ENCODE data around the gene LILRA6. TPM values are rescaled to one million over a fixed set of nuclear protein-coding genes. Genes with fewer than 3 reads are reported as not detected.
A peak's percentile ranks its signal among the peaks of the same experiment; 100 is the strongest.

The LILRA6 gene
- total RNA-seq, 4 donors from 2014 or later: 1.1 to 1.5 TPM; not detected in 2

- TF ChIP-seq POLR2A (IDR thresholded peaks at IDR 0.05): no peak
- TF ChIP-seq, protein P1, sequence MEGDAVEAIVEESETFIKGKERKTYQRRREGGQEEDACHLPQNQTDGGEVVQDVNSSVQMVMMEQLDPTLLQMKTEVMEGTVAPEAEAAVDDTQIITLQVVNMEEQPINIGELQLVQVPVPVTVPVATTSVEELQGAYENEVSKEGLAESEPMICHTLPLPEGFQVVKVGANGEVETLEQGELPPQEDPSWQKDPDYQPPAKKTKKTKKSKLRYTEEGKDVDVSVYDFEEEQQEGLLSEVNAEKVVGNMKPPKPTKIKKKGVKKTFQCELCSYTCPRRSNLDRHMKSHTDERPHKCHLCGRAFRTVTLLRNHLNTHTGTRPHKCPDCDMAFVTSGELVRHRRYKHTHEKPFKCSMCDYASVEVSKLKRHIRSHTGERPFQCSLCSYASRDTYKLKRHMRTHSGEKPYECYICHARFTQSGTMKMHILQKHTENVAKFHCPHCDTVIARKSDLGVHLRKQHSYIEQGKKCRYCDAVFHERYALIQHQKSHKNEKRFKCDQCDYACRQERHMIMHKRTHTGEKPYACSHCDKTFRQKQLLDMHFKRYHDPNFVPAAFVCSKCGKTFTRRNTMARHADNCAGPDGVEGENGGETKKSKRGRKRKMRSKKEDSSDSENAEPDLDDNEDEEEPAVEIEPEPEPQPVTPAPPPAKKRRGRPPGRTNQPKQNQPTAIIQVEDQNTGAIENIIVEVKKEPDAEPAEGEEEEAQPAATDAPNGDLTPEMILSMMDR (IDR thresholded peaks at IDR 0.05): no peak
- H3K27me3 ChIP-seq: no peaks in the 10 kb centered on the region
- peaks cover 0 to 32% (median 14%) of the 10 kb centered on the region in 4 donors for H3K4me1 ChIP-seq
- H3K36me3 ChIP-seq: peaks cover 0 to 29% (median 0%) of the 10 kb centered on the region in 3 donors
- H3K9me3 ChIP-seq: no peaks in the 10 kb centered on the region
- H3K4me3 ChIP-seq: peak overlapping the region; percentile 77 to 93 (median 91)
- no peak for DNase-seq
- H3K27ac ChIP-seq: peak overlapping the region; percentile 98 to 100 (median 99)
These were observed 50.7 kb downstream of the LILRA6 start for GRCh38 chr19:54191811-54192453.

GRCh38 chr19:54191011-54191810 lies 51.4 kb downstream of the LILRA6 start, which contains the start of gene TSEN34:
TSS of gene TSEN34 (plus strand) at chr19:54191308. CDS start at chr19:54191365, 57 bp downstream.
- no peaks in the 10 kb centered on the region for H3K9me3 ChIP-seq
- H3K27me3 ChIP-seq: no peaks in the 10 kb centered on the region
- peak; percentile 58 to 66 for TF ChIP-seq POLR2A (IDR thresholded peaks at IDR 0.05)
- TF ChIP-seq, protein P1 (IDR thresholded peaks at IDR 0.05): peak in 1 of 6 experiments; percentile 12
- peak within 1 kb of the TSS; percentile 77 to 93 (median 91) for H3K4me3 ChIP-seq
- H3K4me1 ChIP-seq: peaks cover 0 to 32% (median 14%) of the 10 kb centered on the region in 4 donors
- peaks cover 0 to 29% (median 0%) of the 10 kb centered on the region in 3 donors for H3K36me3 ChIP-seq
- peak within 1 kb of the TSS; percentile 98 to 100 (median 99) for H3K27ac ChIP-seq
- DNase-seq: peak; percentile 90 to 95 (median 92)

- Histone ChIP-seq H3K9me3 (no peaks in the 10 kb centered on the region), H3K36me3 (peaks cover 0 to 29% (median 0%) of the 10 kb centered on the region in 3 donors), H3K27ac (peak overlapping the region; percentile 98 to 100 (median 99)), H3K27me3 (no peaks in the 10 kb centered on the region), H3K4me1 (peaks cover 0 to 32% (median 14%) of the 10 kb centered on the region in 4 donors), H3K4me3 (peak overlapping the region; percentile 77 to 93 (median 91))
- TF ChIP-seq, protein P1 (IDR thresholded peaks at IDR 0.05): no peak
- no peak for TF ChIP-seq POLR2A (IDR thresholded peaks at IDR 0.05)
- DNase-seq: peak; percentile 99 to 100 (median 100)
These were observed 52.0 kb downstream of the LILRA6 start for GRCh38 chr19:54190503-54191010.

- H3K4me3 ChIP-seq: peak overlapping the region; percentile 77 to 93 (median 91)
- peaks cover 0 to 24% (median 0%) of the 10 kb centered on the region in 3 donors for H3K36me3 ChIP-seq
- no peaks in the 10 kb centered on the region for H3K9me3 ChIP-seq
- no peaks in the 10 kb centered on the region for H3K27me3 ChIP-seq
- DNase-seq: peak; percentile 100
- peak overlapping the region; percentile 98 to 100 (median 99) for H3K27ac ChIP-seq
- TF ChIP-seq POLR2A (IDR thresholded peaks at IDR 0.05): peak; percentile 50 to 66
- TF ChIP-seq, protein P1 (IDR thresholded peaks at IDR 0.05): no peak
- H3K4me1 ChIP-seq: peaks cover 0 to 32% (median 14%) of the 10 kb centered on the region in 4 donors
These were observed 52.7 kb downstream of the LILRA6 start for GRCh38 chr19:54189735-54190502.
